HCT116 (cell line): ENCODE measurements around the gene CCSER1. TPM values are rescaled to one million over a fixed set of nuclear protein-coding genes. Genes with fewer than 3 reads are reported as not detected.

Experiments
- ATAC-seq: fragments of 200-7000 bp; cut with Tn5 transposase; 2 replicates; pipeline ENCODE4 v1.9.1; 2020; ENCODE audit warnings: mild to moderate bottlenecking, moderate library complexity
- BruUV-seq: library from RNA; stranded (reverse); fragments of 400-500 nt; replicated peaks from 2 replicates; lab custom pipeline; 2021; lab: Mats Ljungman, UMichigan
- CTCF ChIA-PET: fragments of 300-600 bp; sonication (Branson Sonifier 250); formaldehyde crosslinking; loops from one replicate; lab custom pipeline; 2021; ENCODE audit warnings: antibody characterized with exemption; lab: Charles Lee
- POLR2A ChIA-PET: fragments of 300-600, 350-600 bp; sonication (Branson Sonifier 250); formaldehyde crosslinking; loops from one replicate; lab custom pipeline; 2021; ENCODE audit warnings: antibody characterized with exemption; lab: Charles Lee
- RAD21 ChIA-PET, 2 experiments: fragments of 300-600 bp; sonication (Branson Sonifier 250); formaldehyde crosslinking; loops; one replicate each; lab custom pipeline; 2023; ENCODE audit warnings: low total read pairs in 2 of 2; ENCODE audit not compliant: uncharacterized antibody in 2 of 2, unreplicated experiment in 2 of 2, low non-redundant PET in 1 of 2; lab: Charles Lee
- DNase-seq: peaks from one replicate; pipeline ENCODE4 v3.0.0-alpha.2; 2010; ENCODE audit warnings: low read depth, low spot score
- H2AFZ ChIP-seq: fragments of 200-600 bp; shearing (Covaris generic), sonication (generic); 2 replicates; pipeline ENCODE4 v1.6.1; 2017; ENCODE audit warnings: low read depth, mixed run types, mixed read lengths, antibody characterized with exemption, low read length; ENCODE audit not compliant: poor library complexity, severe bottlenecking
- H3K27ac ChIP-seq: 2 replicates; pipeline ENCODE4 v1.5.1; 2012; ENCODE audit warnings: low read depth, low read length
- H3K27me3 ChIP-seq: fragments of 200-600 bp; sonication (generic); 2 replicates; pipeline ENCODE4 v1.6.1; 2016; ENCODE audit warnings: mixed run types, low read length, mixed read lengths; ENCODE audit not compliant: insufficient read depth
- H3K36me3 ChIP-seq, 2 experiments: fragments of 200-500 bp in 1 of 2; fragments of 200-600 bp in 1 of 2; sonication (Bioruptor generic) in 1 of 2; sonication (generic) in 1 of 2; 2 replicates each; pipeline versions ENCODE4 v1.5.1 to v1.6.1; 2014 to 2016; ENCODE audit warnings: low read length in 2 of 2, inconsistent platforms in 1 of 2, mixed read lengths in 1 of 2, mixed run types in 1 of 2; ENCODE audit not compliant: insufficient read depth in 2 of 2, control insufficient read depth in 1 of 2
- H3K4me1 ChIP-seq, 2 experiments: fragments of 200-600 bp in 1 of 2; sonication (generic) in 1 of 2; 2 replicates each; pipeline versions ENCODE4 v1.5.1 to v1.6.1; 2012 to 2017; ENCODE audit warnings: low read length in 2 of 2, inconsistent platforms in 1 of 2, mild to moderate bottlenecking in 1 of 2, mixed read lengths in 1 of 2, mixed run types in 1 of 2, moderate library complexity in 1 of 2; ENCODE audit not compliant: insufficient read depth in 2 of 2, control insufficient read depth in 1 of 2
- H3K4me2 ChIP-seq: fragments of 200-600 bp; sonication (generic); 2 replicates; pipeline ENCODE4 v1.6.1; 2017; ENCODE audit warnings: mixed run types, low read length, mixed read lengths
- H3K4me3 ChIP-seq, 2 experiments: fragments of 200-600 bp in 1 of 2; sonication (generic) in 1 of 2; replicated peaks in 1 of 2; 2 replicates each; pipeline ENCODE4 v1.5.1; 2011 to 2016; ENCODE audit warnings: low read length in 2 of 2, control low read depth in 1 of 2, low read depth in 1 of 2, mild to moderate bottlenecking in 1 of 2, mixed read lengths in 1 of 2, mixed run types in 1 of 2
- H3K79me2 ChIP-seq: fragments of 200-600 bp; sonication (generic); 2 replicates; pipeline ENCODE4 v1.6.1; 2017; ENCODE audit warnings: mild to moderate bottlenecking, mixed run types, low read length, moderate library complexity, mixed read lengths; ENCODE audit not compliant: insufficient read depth
- H3K9ac ChIP-seq: fragments of 200-600 bp; sonication (generic); 2 replicates; pipeline ENCODE4 v1.6.1; 2016; ENCODE audit warnings: low read length, mixed read lengths
- H3K9me2 ChIP-seq: fragments of 200-600 bp; sonication (generic), shearing (Covaris generic); 2 replicates; pipeline ENCODE4 v1.6.1; 2017; ENCODE audit warnings: mixed run types, mild to moderate bottlenecking, moderate library complexity; ENCODE audit not compliant: insufficient read depth
- H3K9me3 ChIP-seq, 2 experiments: fragments of 200-500 bp in 1 of 2; fragments of 200-600 bp in 1 of 2; sonication (Bioruptor generic) in 1 of 2; sonication (generic) in 1 of 2; 2 replicates each; pipeline ENCODE4 v1.6.1; 2014 to 2017; ENCODE audit warnings: low read length in 2 of 2, mixed read lengths in 2 of 2, inconsistent platforms in 1 of 2, low read depth in 1 of 2, mild to moderate bottlenecking in 1 of 2, mixed run types in 1 of 2, moderate library complexity in 1 of 2; ENCODE audit not compliant: control insufficient read depth in 1 of 2, insufficient read depth in 1 of 2
- H4K20me1 ChIP-seq: fragments of 200-600 bp; sonication (generic), shearing (Covaris generic); 2 replicates; pipeline ENCODE4 v1.6.1; 2017; ENCODE audit warnings: mixed run types, mild to moderate bottlenecking, moderate library complexity; ENCODE audit not compliant: insufficient read depth
- CBX3 ChIP-seq: IDR thresholded peaks from 2 replicates; pipeline ENCODE4 v1.6.1; 2012; ENCODE audit warnings: low read depth
- CEBPB ChIP-seq: IDR thresholded peaks from 2 replicates; pipeline ENCODE4 v1.6.1; 2012; ENCODE audit warnings: low read depth
- MAX ChIP-seq: IDR thresholded peaks from 2 replicates; pipeline ENCODE4 v1.6.1; 2012
- POLR2AphosphoS5 ChIP-seq: IDR thresholded peaks from 2 replicates; pipeline ENCODE4 v1.6.1; 2011; ENCODE audit warnings: mild to moderate bottlenecking, low read depth, low read length, moderate library complexity
- RAD21 ChIP-seq: IDR thresholded peaks from 2 replicates; pipeline ENCODE4 v1.6.1; 2012; ENCODE audit warnings: low read depth, mild to moderate bottlenecking
- YY1 ChIP-seq: IDR thresholded peaks from 2 replicates; pipeline ENCODE4 v1.6.1; 2011; ENCODE audit warnings: low read length, low read depth, moderate library complexity, mild to moderate bottlenecking; ENCODE audit not compliant: insufficient replicate concordance; ENCODE audit errors: extremely low read depth
- intact Hi-C: fragments of 100-400 bp; cut with micrococcal nuclease; formaldehyde crosslinking; loops from 2 replicates; pipeline ENCODE4 v1.10.0; 2022
- total RNA-seq: library from RNA; stranded (reverse); gene quantifications from one replicate; pipeline ENCODE4 v1.2.1, GENCODE V29; 2021; ENCODE audit not compliant: unreplicated experiment
- TF ChIP-seq, protein P1 (sequence below), 3 experiments: fragments of 200-600 bp in 1 of 3; sonication (generic) in 1 of 3; IDR thresholded peaks in 2 of 3; conservative IDR thresholded peaks in 1 of 3; 2 replicates each; pipeline ENCODE4 v1.5.1; 2012 to 2017; ENCODE audit warnings: low read depth in 2 of 3, low read length in 2 of 3, antibody characterized with exemption in 1 of 3, borderline replicate concordance in 1 of 3, control low read depth in 1 of 3, mild to moderate bottlenecking in 1 of 3, mixed read lengths in 1 of 3, mixed run types in 1 of 3, moderate library complexity in 1 of 3; ENCODE audit not compliant: insufficient read depth in 1 of 3
- TF ChIP-seq, protein P2 (sequence below): IDR thresholded peaks from 2 replicates; pipeline ENCODE4 v1.6.1; 2011; ENCODE audit warnings: mild to moderate bottlenecking, low read length, moderate library complexity; ENCODE audit not compliant: insufficient replicate concordance; ENCODE audit errors: extremely low read depth

Gene CCSER1
- total RNA-seq, 1 experiment from 2014 or later = 6.7 TPM

GRCh38 chr4:91317434-91317833 lies 1190.2 kb downstream of the CCSER1 start (continued):
- TF ChIP-seq CBX3 = no peak
- TF ChIP-seq, protein P1, sequence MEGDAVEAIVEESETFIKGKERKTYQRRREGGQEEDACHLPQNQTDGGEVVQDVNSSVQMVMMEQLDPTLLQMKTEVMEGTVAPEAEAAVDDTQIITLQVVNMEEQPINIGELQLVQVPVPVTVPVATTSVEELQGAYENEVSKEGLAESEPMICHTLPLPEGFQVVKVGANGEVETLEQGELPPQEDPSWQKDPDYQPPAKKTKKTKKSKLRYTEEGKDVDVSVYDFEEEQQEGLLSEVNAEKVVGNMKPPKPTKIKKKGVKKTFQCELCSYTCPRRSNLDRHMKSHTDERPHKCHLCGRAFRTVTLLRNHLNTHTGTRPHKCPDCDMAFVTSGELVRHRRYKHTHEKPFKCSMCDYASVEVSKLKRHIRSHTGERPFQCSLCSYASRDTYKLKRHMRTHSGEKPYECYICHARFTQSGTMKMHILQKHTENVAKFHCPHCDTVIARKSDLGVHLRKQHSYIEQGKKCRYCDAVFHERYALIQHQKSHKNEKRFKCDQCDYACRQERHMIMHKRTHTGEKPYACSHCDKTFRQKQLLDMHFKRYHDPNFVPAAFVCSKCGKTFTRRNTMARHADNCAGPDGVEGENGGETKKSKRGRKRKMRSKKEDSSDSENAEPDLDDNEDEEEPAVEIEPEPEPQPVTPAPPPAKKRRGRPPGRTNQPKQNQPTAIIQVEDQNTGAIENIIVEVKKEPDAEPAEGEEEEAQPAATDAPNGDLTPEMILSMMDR (IDR thresholded peaks at IDR 0.05 in 2 of 3, conservative IDR thresholded peaks at IDR 0.05 in 1 of 3; ENCODE audit: borderline replicate concordance in 1 of 3, insufficient read depth in 1 of 3, low read depth in 2 of 3, low read length in 2 of 3) = no peak

GRCh38 chr4:91319556-91320268 lies 1192.5 kb downstream of the CCSER1 start:
- Histone ChIP-seq H3K9ac (no peak overlapping the region), H3K4me2 (no peak overlapping the region), H3K27ac (no peak overlapping the region), H3K4me3 (no peak overlapping the region), H3K9me2 (no peaks in the 10 kb centered on the region), H3K9me3 (no peaks in the 10 kb centered on the region), H3K27me3 (no peaks in the 10 kb centered on the region), H4K20me1 (no peaks in the 10 kb centered on the region), H3K4me1 (no peaks in the 10 kb centered on the region), H2AFZ (no peak overlapping the region), H3K79me2 (no peaks in the 10 kb centered on the region), H3K36me3 (no peaks in the 10 kb centered on the region)
- RAD21 ChIA-PET = no interaction called here
- CTCF ChIA-PET = no interaction called here
- ATAC-seq (no peak), DNase-seq (no peak)
- POLR2A ChIA-PET = no interaction called here
- TF ChIP-seq RAD21 (no peak), CEBPB (no peak), POLR2AphosphoS5 (no peak), YY1 (no peak), MAX (no peak)
- TF ChIP-seq, protein P2, sequence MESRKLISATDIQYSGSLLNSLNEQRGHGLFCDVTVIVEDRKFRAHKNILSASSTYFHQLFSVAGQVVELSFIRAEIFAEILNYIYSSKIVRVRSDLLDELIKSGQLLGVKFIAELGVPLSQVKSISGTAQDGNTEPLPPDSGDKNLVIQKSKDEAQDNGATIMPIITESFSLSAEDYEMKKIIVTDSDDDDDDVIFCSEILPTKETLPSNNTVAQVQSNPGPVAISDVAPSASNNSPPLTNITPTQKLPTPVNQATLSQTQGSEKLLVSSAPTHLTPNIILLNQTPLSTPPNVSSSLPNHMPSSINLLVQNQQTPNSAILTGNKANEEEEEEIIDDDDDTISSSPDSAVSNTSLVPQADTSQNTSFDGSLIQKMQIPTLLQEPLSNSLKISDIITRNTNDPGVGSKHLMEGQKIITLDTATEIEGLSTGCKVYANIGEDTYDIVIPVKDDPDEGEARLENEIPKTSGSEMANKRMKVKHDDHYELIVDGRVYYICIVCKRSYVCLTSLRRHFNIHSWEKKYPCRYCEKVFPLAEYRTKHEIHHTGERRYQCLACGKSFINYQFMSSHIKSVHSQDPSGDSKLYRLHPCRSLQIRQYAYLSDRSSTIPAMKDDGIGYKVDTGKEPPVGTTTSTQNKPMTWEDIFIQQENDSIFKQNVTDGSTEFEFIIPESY = no peak
- TF ChIP-seq, protein P1 (IDR thresholded peaks at IDR 0.05 in 2 of 3, conservative IDR thresholded peaks at IDR 0.05 in 1 of 3; ENCODE audit: borderline replicate concordance in 1 of 3, insufficient read depth in 1 of 3, low read depth in 2 of 3, low read length in 2 of 3) = no peak
- no TSS peak for BruUV-seq
- intact Hi-C loops = no loop called here
